Ishikawa (cell line): ENCODE measurements around the gene SCAF1.

Experiments used
- CREB1 ChIP-seq: IDR thresholded peaks from 2 replicates; pipeline ENCODE4 v1.6.1; 2012; ENCODE audit warnings: low read depth
- EP300 ChIP-seq: IDR thresholded peaks from 2 replicates; pipeline ENCODE4 v1.6.1; 2012; ENCODE audit warnings: borderline replicate concordance
- TF ChIP-seq, protein P1 (sequence below): IDR thresholded peaks from 2 replicates; pipeline ENCODE4 v1.6.1; 2012

DNA sequence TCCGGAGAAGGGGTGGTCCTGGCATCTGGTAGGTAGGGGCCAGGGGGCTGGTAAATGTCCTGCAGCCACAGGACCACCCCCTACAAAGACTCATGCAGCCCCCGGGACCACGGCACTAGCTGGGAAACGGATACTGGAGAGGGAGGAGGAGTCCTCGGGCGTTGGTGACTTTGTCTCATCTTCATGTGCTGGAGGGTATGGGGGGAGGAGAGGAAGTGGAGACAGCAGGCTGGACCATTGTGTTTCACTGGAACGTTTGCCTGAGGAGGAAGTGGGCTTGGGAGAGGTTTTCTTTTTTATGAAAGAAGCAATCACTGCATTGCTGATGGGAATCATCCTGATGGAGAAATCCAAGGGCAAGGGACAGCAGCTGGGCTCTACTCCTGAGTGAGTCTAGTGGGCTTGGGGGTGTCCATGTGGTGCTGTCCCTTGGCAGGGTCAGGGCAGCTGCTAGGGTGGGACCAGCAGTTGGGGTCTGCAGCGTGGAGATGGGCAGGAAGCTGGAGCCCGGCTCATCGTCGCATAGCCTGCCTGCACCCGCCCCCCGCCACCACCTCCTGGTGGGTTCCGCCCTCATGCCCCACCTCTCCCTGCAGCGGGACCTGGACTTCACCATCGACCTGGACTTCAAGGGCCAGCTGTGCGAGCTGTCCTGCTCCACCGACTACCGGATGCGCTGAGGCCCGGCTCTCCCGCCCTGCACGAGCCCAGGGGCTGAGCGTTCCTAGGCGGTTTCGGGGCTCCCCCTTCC lies 45.7 kb downstream of the SCAF1 start:
- TF ChIP-seq CREB1 (no peak), EP300 (no peak)
- TF ChIP-seq, protein P1, sequence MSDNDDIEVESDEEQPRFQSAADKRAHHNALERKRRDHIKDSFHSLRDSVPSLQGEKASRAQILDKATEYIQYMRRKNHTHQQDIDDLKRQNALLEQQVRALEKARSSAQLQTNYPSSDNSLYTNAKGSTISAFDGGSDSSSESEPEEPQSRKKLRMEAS = no peak
